HG03095 (cell line): ENCODE measurements around the gene PRRT1B.
A peak's percentile ranks its signal among the peaks of the same experiment; 100 is the strongest.
"Not testable (repeated sequence)": the region's sequence is repeated elsewhere in the genome, so short reads cannot be mapped to it uniquely, and the experiment has no call there.

ENCODE experiments used
- ATAC-seq: cut with Tn5 transposase; IDR thresholded peaks from one replicate; pipeline ENCODE4 v1.9.1; 2021; ENCODE audit warnings: moderate library complexity; ENCODE audit not compliant: unreplicated experiment

Gene PRRT1B

DNA sequence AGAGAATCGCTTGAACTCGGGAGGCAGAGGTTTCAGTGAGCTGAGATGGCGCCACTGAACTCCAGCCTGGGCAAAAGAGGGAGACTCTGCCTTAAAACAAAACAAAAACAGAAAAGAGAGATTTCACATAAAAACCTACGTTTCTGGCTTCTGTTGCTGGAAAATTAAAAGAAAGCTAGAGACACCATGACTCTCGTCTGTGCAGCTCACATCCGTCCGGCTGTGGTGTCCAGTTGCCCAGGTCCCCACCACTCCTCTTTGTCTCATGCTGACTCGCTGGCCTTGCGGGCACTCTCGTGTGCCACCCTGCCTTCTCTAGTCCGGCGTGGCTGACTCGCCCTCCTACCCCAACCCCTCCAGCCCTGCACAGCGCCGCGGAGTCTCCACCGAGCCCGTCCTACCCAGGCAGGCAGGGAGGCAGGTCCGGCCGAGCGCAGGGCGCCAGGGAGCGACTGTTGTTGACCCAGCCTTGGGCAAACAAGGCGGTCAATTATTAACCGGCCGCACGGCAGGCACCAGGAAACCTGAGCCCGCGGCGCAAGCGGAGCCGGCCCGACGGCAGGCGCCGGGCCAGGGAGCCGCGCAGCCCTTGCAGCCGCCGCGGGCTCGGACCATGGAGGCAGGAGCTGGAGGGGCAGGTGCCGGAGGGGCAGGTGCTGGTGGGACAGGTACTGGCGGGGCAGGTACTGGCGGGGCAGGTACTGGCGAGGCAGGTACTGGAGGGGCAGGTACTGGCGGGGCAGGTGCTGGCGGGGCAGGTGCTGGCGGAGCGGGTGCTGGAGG, at the start of gene PRRT1B:
TSS of gene PRRT1B (plus strand) at position 521 of the 783 bp plus-strand sequence. CDS start at position 614, 93 bp downstream.
- ATAC-seq: no peak

DNA sequence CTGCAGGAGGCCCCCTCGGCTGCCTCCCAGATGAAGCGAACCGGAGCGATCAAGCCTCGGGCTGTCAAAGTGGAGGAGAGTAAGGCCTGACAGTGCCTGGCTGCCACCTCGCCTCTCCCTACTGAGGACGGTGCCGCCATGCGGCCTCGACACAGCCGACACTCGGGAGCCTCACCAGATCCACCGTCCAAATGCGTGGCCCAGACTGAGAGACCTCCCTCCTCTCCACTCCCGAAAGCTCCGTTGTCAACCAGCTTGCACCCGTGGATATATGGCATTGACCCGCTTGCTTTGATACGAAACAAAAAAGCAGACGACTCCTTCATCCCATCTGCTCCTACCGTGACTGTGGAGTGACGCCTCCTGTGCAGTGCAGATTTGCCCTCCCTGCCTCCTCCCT, 49.5 kb upstream of the PRRT1B start:
- ATAC-seq: no peak

DNA sequence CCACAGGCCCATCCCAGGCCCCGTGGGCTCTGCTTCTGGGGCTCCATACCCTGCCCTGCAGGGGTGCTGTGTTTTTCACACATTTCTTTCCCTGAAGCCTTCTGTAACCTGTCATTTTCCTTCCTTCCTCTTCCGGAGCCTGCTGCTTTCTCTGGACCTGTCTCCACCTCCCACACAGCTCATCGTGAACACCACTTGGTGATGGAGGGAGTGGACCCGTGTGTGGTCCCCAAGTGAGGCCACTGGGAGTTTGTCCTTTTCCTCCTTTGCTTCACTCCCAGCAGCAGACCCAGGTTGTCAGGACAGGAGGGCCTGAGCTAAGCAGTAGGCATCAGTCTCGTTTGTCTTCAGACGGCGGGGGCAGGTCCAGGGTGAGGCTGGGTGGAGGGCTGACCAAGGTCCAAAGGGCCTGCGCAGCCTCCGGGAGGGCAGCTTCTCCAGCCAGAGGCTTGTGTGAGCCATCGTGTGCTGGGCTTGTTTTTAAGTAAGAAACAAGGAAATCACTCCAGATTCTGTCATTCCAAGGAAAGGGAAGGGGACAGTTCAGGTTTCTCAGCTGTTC, 48.4 kb upstream of the PRRT1B start:
- ATAC-seq: no peak

DNA sequence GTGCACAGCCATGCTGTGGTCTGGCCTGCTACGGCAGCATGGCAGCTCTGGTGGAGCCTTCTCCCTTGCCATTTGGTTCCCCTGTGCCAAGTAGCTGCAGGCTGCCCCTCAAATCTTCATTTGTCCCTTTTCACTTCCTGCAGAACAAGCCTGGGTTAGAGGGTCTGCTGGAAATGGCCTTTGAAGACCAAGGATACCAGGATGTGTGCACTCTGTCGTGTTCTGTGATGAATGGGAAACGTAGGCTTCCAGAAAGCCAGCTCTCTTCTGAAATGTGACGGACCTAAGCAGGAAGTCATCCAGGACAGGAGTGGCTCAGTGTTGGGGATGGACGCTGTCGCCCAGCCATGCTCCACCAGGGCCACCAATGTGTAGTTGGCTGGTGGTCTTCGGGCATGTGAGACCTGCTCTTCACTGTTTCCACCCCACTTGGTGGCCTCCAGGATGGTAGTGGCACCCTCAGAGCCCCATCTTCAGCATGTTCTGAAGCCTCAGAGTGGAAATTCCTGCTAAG, 46.0 kb upstream of the PRRT1B start:
- ATAC-seq: no peak

DNA sequence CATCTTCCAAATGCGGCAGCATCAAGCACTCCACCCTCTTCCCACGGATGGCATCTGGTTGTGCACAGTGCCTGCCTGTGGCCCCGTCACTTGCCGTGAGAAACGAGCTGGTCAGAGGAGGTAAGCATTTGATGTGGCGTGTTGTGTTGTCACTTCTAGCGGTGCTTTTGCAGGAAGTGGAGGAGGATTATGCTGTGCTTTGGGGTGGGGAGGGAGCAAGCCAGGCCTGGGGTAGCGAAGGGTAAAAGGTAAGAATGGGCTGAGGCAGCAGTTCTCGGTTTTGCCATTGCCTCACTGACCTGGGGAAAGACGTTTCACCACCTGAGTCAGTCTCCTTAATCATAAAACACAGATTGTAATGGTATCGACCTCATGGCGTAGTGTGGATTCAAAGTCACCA, 44.9 kb upstream of the PRRT1B start:
- ATAC-seq: no peak

DNA sequence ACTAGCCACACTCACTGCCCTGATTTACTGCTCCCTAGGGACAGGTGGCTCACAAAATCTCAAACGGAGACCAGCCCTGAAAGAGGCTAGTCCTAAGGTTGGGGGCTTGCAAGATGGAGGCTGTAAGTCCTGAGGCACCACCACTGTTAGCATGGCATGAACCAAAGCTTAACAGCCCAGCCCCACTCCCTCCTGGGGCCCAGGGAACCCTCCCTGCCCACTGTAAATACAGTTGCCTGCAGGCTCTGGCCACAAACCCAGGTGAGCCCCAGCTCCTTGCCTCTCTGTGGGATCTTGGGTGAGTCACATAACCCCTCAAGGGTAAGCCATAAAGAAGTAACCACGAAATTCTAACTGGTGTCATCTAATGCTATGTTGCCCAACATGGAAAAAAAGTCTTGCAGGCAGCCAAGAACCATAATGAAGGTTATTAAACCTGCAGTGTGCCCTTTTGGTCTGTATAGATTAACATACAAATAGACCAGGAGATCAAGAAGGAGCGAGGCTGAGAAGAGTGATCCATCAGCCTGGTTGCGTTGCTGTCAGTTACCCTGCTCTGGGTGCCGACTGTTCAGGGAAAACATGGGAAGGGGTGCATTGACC, 44.3 kb upstream of the PRRT1B start:
- no peak for ATAC-seq

DNA sequence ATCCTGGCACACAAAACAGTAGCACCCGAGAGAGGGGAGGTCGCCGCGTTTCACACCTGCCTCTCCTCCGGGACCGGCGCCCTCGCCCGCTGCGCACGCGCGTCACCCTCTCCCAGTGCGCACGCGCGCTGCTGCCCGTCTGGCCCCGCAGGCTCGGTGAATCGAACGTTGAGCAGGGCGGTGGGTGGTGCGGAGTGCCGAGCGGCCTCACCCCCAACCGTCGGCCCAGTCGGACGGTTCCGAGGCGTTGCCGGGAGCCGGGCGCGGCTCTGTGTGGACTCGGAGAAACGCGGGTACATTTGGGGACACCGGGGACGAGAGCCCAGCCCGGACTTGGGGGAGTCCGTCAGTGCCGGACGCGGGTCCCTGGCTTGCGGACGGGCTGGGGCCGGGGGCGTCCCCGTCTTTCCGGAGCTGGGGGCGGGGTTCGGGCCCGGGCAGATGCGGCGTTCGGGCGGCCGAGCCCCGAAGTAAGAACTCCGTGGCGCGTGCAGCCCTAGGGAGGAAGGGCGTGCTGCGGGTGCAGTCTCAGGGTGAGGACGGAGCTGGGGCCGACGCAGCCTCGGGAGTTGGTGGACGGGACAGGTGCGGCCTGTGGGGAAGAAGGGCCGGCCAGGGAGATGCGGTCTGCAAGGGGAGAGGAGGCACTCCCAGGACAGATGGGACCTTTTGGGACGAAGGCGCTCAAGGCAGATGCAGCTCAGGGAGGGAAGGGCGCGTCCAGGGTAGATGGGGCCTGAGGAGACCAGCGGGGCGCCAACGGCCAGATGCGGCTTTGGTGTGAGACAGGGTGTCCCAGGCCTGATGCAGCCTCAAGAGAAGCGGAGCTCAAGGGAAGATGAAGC, 42.3 kb upstream of the PRRT1B start, which contains the start of gene POMT1:
TSS of gene POMT1 (plus strand) at position 138 of the 845 bp plus-strand sequence. CDS start 1,301 bp downstream, outside the sequence.
- ATAC-seq: peak; percentile 60

DNA sequence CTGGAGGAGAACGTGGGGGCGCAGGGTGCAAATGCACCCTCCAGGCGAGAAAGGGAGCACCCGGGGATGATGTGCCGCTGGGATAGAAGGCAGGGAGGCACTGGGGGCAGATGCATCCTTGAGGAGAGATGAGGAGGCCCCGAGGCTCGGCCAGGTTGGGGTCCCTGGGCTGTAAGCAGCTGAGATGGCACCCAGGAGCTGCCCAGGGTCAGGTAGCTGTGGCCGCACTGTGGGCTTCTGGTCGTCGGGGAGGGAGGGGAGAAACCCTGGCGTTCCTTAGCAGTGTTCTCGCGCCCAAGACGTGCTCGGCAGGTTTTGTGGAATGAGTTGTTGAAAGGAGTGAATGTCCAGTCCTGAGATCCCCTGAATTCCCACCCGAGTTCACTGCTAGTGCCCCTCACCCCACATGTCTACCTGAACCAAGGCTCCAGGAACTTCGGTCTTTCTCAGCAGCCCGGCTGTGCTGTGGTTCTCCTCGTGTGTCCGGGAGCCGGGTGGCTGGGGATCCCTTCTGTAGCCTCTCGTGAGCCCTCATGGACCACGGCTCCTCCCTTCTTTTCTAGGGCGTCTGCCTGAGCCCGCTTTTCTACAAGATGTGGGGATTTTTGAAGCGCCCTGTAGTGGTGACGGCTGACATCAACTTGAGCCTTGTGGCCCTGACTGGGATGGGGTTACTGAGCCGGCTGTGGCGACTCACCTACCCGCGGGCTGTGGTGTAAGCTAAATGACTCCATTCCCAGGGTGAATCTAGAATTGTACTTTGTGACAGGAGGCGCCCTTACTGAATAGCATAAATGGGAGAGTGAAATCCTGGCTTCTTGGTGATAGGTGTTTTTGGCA, 41.5 kb upstream of the PRRT1B start:
- no peak for ATAC-seq

DNA sequence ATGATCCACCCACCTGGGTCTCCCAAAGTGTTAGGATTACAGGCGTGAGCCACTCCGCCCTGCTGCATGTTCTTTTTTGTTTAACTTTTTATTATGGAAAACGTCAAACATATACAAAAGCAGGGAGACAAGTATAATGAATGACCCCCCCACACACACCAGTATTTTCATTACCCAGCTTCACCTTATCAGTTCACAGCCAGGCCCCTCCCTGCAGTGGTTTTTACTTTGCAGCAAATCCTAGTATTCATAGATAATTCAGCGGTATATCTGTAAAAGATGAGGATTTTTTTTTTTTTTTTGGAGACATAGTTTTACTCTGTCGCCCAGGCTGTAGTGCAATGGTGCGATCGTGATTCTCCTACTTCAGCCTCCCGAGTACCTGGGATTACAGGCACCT, 40.3 kb upstream of the PRRT1B start:
- ATAC-seq: no peak

DNA sequence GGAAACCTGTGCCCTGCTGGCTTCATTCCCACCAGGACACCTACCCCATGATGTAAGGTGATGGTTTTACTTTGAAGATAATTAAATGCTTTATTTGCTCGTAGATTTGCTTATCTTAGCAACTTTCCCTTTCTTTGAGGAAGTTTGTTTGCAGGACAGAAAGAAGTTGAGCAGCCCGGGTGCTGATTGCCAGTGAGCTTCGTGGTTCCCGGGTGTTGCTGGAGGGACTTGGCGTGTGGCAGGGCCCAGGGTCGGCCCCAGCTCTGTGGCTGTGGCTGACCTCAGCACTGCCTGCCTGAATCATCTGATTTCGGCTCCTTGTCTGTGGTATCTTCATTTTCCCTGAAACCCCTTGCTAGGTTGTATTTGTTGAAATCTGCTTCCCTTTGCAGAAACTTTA, 33.9 kb upstream of the PRRT1B start:
- ATAC-seq: no peak

DNA sequence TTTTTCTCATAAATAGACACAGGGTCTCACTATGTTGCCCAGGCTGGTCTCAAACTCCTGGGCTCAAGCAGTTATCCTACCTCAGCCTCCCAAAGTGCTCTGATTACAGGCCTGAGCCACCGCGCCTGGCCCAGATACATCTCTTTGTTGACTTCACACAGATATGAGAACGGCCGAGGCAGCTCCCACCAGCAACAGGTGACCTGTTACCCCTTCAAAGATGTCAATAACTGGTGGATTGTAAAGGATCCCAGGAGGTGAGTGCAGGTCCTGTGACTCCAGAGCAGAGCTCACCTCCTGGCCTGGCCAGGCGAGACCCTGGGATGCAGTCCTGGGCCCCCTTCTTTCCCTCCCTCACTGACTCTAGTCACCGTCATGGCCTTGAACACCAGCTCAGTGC, 33.4 kb upstream of the PRRT1B start:
- ATAC-seq: no peak

DNA sequence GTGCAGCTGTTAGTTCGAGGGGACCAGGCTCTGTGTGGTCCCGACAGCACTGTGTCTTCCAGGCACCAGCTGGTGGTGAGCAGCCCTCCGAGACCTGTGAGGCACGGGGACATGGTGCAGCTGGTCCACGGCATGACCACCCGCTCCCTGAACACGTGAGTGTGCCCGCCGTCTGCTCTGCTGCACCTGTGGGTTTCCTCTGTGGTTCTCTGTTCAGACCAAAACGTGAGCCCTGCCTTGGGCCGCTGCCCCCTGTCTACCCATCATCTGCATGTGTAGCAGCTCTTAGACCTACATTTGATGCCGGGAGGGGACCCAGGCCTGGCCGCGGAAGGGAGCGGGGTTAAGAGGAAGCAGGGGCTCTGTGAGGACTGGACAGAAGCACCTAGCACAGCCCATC, 32.1 kb upstream of the PRRT1B start:
- no peak for ATAC-seq

DNA sequence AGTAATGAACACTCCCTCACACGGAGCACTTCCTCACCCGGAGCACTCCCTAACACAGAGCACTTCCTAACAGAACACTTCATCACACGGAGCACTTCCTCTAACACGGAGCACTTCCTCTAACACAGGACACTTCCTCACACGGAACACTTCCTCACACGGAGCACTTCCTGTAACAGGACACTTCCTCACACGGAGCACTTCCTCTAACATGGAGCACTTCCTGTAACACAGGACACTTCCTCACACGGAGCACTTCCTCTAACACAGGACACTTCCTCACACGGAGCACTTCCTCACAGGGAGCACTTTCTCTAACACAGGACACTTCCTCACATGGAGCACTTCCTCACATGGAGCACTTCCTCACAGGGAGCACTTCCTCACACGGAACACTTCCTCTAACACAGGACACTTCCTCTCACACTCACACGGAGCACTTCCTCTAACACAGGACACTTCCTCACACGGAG, 29.7 kb upstream of the PRRT1B start:
- not testable (repeated sequence) for ATAC-seq

DNA sequence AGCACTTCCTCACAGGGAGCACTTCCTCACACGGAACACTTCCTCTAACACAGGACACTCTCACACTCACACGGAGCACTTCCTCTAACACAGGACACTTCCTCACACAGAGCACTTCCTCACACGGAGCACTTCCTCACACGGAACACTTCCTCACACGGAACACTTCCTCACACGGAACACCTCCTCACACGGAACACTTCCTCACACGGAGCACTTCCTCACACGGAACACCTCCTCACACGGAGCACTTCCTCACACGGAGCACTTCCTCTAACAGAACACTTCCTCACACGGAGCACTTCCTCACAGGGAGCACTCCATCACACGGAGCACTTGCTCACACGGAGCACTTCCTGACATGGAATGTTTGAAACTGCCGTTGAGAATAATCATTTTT, 29.2 kb upstream of the PRRT1B start:
- ATAC-seq: no peak

DNA sequence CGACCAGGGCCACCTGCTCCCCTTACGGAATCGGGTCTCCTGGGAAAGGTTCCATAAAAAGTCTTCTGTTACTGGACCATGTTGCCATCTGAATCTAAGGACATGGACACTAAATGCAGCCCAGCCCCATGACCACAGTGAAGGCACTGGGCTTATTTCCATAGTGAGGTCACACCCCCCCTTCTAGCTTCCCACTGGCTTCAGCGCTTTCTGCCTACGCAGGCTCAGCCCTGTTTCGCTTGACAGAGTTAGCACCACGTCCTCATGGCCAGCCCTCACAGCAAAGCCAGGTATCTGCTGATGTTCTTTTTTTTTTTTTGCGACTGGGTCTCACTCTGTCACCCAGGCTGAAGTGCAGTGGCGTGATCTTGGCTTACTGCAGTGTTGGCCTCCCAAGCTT, 28.4 kb upstream of the PRRT1B start:
- ATAC-seq: no peak

DNA sequence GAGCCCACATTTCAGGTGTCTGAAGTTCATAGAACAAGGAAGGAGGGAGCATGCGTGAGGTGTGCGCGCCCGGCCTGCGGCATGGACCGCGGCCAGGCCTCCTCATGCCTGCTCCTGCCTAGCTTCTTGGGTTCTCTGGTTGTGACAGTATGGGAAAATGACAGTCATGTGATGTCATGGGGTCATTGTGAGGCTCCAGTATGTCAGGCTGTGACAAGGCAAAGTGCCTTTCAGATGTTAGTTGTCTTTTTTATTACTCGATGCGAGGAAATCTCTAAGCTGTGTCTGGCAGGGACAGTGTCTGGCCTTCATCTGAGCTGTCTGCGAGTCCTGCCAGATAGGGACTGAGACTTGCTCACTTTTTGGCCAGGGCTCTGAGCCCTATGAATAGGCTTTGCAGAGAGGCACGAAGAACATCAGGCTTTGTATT, 27.5 kb upstream of the PRRT1B start:
- ATAC-seq: no peak

DNA sequence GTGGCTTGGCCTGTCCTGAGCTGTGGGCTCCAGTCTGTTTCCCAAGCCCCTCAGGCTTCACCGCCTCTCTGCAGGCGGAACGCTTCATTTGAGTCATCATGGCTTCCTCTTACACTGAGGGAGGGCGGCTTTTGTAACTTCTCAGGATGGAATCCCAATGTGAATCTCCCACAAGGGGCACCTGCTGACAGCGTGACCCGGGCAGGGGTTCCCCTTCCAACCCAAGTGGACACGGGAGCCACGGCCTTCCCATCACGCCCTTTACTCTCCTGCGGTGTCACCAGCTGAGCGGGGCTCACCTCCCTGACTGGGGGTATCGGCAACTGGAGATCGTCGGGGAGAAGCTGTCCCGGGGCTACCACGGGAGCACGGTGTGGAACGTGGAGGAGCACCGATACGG, 26.8 kb upstream of the PRRT1B start:
- ATAC-seq: no peak

DNA sequence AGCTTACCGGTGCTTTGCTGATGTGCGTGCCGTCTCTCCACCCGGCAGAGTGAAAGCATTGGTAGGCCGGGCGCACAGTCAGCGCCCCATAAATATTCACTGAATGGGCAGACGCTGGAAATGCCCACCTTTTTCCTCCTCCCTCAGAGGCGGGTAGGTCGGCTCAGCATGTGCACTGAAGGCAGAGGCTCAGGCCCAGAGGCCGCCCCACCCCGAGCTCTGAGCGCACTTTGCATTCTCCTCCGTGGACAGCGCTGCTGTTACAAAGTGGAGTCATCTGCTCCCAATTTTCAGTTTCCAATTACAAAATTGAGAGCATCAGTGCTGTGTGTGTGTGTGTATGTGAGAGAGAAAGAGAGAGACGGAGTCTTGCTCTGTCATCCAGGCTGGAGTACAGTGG, 24.8 kb upstream of the PRRT1B start:
- ATAC-seq: no peak

DNA sequence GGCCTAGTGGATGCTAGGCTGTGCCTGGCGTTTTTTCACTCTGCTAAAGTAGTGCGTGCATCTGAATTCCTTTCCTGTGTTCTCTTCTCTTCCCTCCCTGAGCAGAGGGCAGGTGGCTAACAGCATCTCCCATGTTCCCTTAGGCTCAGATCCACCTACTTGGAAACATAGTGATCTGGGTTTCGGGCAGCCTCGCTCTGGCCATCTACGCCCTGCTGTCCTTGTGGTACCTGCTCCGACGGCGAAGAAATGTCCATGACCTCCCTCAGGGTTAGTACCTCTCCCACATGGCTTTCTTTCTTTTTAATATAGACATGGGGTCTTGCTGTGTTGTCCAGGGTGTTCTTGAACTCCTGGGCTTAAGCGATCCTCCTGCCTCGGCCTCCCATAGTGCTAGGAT, 24.1 kb upstream of the PRRT1B start:
- ATAC-seq: no peak

DNA sequence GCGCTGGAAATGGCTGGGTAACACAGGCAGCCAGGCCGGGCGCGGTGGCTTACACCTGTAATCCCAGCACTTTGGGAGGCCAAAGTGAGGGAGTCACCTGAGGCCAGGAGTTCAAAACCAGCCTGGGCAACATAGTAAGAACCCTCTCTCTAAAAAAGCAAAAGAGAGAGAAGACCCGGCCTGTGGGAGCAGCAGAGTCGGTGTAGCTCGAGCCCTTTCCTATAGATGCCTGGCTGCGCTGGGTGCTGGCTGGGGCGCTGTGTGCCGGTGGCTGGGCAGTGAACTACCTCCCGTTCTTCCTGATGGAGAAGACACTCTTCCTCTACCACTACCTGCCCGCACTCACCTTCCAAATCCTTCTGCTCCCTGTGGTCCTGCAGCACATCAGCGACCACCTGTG, 23.5 kb upstream of the PRRT1B start:
- no peak for ATAC-seq
